Progenitor cell of endocrine pancreas (in vitro differentiated cells): ENCODE data around the gene APOBEC2. TPM values are rescaled to one million over a fixed set of nuclear protein-coding genes. Genes with fewer than 3 reads are reported as not detected.

Source experiments
- DNase-seq: peaks from one replicate; pipeline ENCODE4 v3.0.0; 2021; ENCODE audit warnings: low spot score; ENCODE audit not compliant: unreplicated experiment
- H3K27ac Mint-ChIP-seq: 2 replicates; pipeline ENCODE4 v1.8.0; 2021; ENCODE audit warnings: mild to moderate bottlenecking, moderate library complexity, mixed read lengths
- H3K27me3 Mint-ChIP-seq: 2 replicates; pipeline ENCODE4 v1.8.0; 2021; ENCODE audit warnings: mixed read lengths
- H3K36me3 Mint-ChIP-seq: 2 replicates; pipeline ENCODE4 v1.8.0; 2022; ENCODE audit warnings: mixed read lengths; ENCODE audit not compliant: insufficient read depth
- H3K4me1 Mint-ChIP-seq: 2 replicates; pipeline ENCODE4 v1.8.0; 2021; ENCODE audit warnings: low read depth, mixed read lengths
- H3K4me3 Mint-ChIP-seq: 2 replicates; pipeline ENCODE4 v1.8.0; 2021; ENCODE audit warnings: low read depth, mild to moderate bottlenecking, moderate library complexity, mixed read lengths
- H3K9me3 Mint-ChIP-seq: 2 replicates; pipeline ENCODE4 v1.8.0; 2021; ENCODE audit warnings: low read depth, mixed read lengths
- CTCF ChIP-seq: fragments of 200-600 bp; sonication (generic); IDR thresholded peaks from one replicate; pipeline ENCODE4 v1.5.0; 2021; ENCODE audit warnings: antibody characterized with exemption, mild to moderate bottlenecking; ENCODE audit not compliant: unreplicated experiment
- total RNA-seq: library from RNA; stranded (reverse); gene quantifications from 2 replicates; pipeline ENCODE4 v1.2.1, GENCODE V29; 2021

The APOBEC2 gene
- total RNA-seq, 1 donor from 2014 or later = 1.2 TPM

- H3K9me3 Mint-ChIP-seq = no peaks in the 10 kb centered on the region
- no peak overlapping the region for H3K27ac Mint-ChIP-seq
- H3K4me1 Mint-ChIP-seq = peaks cover 15% of the 10 kb centered on the region
- no peak for DNase-seq
- H3K36me3 Mint-ChIP-seq = no peaks in the 10 kb centered on the region
- no peak for TF ChIP-seq CTCF
- no peak overlapping the region for H3K4me3 Mint-ChIP-seq
- H3K27me3 Mint-ChIP-seq = no peaks in the 10 kb centered on the region
Measured at GRCh38 chr6:41032830-41033229, 20.2 kb upstream of the APOBEC2 start.

- no peak overlapping the region for H3K4me3 Mint-ChIP-seq
- no peaks in the 10 kb centered on the region for H3K27me3 Mint-ChIP-seq
- no peak for DNase-seq
- no peak for TF ChIP-seq CTCF
- no peak overlapping the region for H3K27ac Mint-ChIP-seq
- H3K36me3 Mint-ChIP-seq = no peaks in the 10 kb centered on the region
- no peaks in the 10 kb centered on the region for H3K9me3 Mint-ChIP-seq
- peaks cover 14% of the 10 kb centered on the region for H3K4me1 Mint-ChIP-seq
Measured at GRCh38 chr6:41033776-41034175, 19.2 kb upstream of the APOBEC2 start.

GRCh38 chr6:41036186-41036585 is 16.8 kb upstream of the APOBEC2 start:
- Mint-ChIP-seq H3K4me1 (peaks cover 29% of the 10 kb centered on the region), H3K4me3 (no peak overlapping the region), H3K27ac (no peak overlapping the region), H3K27me3 (no peaks in the 10 kb centered on the region), H3K36me3 (no peaks in the 10 kb centered on the region), H3K9me3 (no peaks in the 10 kb centered on the region)
- DNase-seq = no peak
- TF ChIP-seq CTCF = no peak

GRCh38 chr6:41036601-41037000 is 16.4 kb upstream of the APOBEC2 start:
- H3K27ac Mint-ChIP-seq = no peak overlapping the region
- peaks cover 29% of the 10 kb centered on the region for H3K4me1 Mint-ChIP-seq
- H3K27me3 Mint-ChIP-seq = no peaks in the 10 kb centered on the region
- no peaks in the 10 kb centered on the region for H3K36me3 Mint-ChIP-seq
- H3K4me3 Mint-ChIP-seq = no peak overlapping the region
- H3K9me3 Mint-ChIP-seq = no peaks in the 10 kb centered on the region
- no peak for DNase-seq
- no peak for TF ChIP-seq CTCF

- no peak for TF ChIP-seq CTCF
- H3K27ac Mint-ChIP-seq = no peak overlapping the region
- no peaks in the 10 kb centered on the region for H3K9me3 Mint-ChIP-seq
- peaks cover 31% of the 10 kb centered on the region for H3K4me1 Mint-ChIP-seq
- no peak for DNase-seq
- no peaks in the 10 kb centered on the region for H3K27me3 Mint-ChIP-seq
- H3K36me3 Mint-ChIP-seq = no peaks in the 10 kb centered on the region
- H3K4me3 Mint-ChIP-seq = no peak overlapping the region
Measured at GRCh38 chr6:41037107-41037900, 15.7 kb upstream of the APOBEC2 start.
